ENCODE measurements around the gene NR6A1.
"Not testable (repeated sequence)": the region's sequence is repeated elsewhere in the genome, so short reads cannot be mapped to it uniquely, and the experiment has no call there.

- TF ChIP-seq YY1 (IDR thresholded peaks at IDR 0.05; ENCODE audit: insufficient read depth, insufficient read length); SUZ12 (IDR thresholded peaks at IDR 0.05; ENCODE audit: extremely low read depth, insufficient read depth, insufficient read length): not testable (repeated sequence)
Measured at GRCh38 chr9:124738075-124738474, 33.0 kb downstream of the NR6A1 start.
